Muscle of leg (tissue), 11 donors: Measurements from ENCODE around the gene SC5D. TPM values are rescaled to one million over a fixed set of nuclear protein-coding genes. Genes with fewer than 3 reads are reported as not detected.
A peak's percentile ranks its signal among the peaks of the same experiment; 100 is the strongest.

ENCODE experiments used
- DNase-seq: peaks from one replicate; pipeline ENCODE4 v3.0.0; 2013
- H3K27ac ChIP-seq: one replicate; pipeline ENCODE4 v1.5.1; 2013; ENCODE audit warnings: mild to moderate bottlenecking, low read length, control low read depth
- H3K27me3 ChIP-seq: one replicate; pipeline ENCODE4 v1.6.1; 2013; ENCODE audit warnings: low read length; ENCODE audit not compliant: control insufficient read depth, insufficient read depth
- H3K36me3 ChIP-seq: one replicate; pipeline ENCODE4 v1.6.1; 2013; ENCODE audit warnings: low read length; ENCODE audit not compliant: control insufficient read depth, insufficient read depth
- H3K4me1 ChIP-seq: one replicate; pipeline ENCODE4 v1.6.1; 2013; ENCODE audit warnings: low read length; ENCODE audit not compliant: control insufficient read depth, insufficient read depth
- H3K4me3 ChIP-seq: one replicate; pipeline ENCODE4 v1.5.1; 2013; ENCODE audit warnings: low read length, control low read depth
- H3K9me3 ChIP-seq: replicated peaks from 2 replicates; pipeline ENCODE4 v1.6.1; 2013; ENCODE audit warnings: low read depth, low read length; ENCODE audit not compliant: control insufficient read depth
- WGBS: methylation state at CpG from one replicate; pipeline ENCODE4 v1.1.5; 2013; ENCODE audit warnings: missing lambda C conversion rate; ENCODE audit not compliant: insufficient coverage; 5-methylcytosine and 5-hydroxymethylcytosine counted together
- polyA plus RNA-seq, 8 donors: library from polyadenylated mRNA; unstranded; fragments of 120-200 nt; gene quantifications; one replicate each; pipeline versions ENCODE4 v1.2.1 to v1.2.3, GENCODE V29; 2013; ENCODE audit warnings: inconsistent platforms in 1 of 8, low replicate concordance in 1 of 8; ENCODE audit not compliant: insufficient read length in 8 of 8, insufficient read depth in 1 of 8
- total RNA-seq: library from RNA; stranded (reverse); fragments of 120-200 nt; gene quantifications from one replicate; pipeline ENCODE4 v1.2.4, GENCODE V29; 2013

Gene SC5D
- total and polyA plus RNA-seq, 9 donors, result 15.6 to 38.0 (median 29.4) TPM

DNA sequence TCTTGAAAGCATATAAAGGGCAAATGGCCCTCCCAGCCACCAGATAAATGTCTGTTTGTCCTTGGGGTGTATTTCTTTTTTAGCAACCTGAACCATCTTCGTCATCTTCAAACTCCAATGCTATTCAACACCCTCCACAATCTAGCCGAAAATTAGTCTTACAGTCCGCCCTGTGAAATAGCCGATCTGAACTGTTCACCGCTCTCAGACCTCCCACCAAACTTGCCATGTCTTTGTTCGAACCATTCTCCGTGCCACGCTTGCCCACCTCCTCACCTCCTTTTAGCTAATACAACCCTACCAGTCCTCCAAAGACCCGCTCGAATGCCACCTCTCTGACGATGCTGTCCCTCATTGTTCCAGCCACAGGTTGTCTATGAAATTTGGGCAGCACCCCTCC is 46.0 kb downstream of the SC5D start:
- 98% methylated on average over 11 of the region's 11 CpGs for WGBS
- no peaks in the 10 kb centered on the region for H3K36me3 ChIP-seq

DNA sequence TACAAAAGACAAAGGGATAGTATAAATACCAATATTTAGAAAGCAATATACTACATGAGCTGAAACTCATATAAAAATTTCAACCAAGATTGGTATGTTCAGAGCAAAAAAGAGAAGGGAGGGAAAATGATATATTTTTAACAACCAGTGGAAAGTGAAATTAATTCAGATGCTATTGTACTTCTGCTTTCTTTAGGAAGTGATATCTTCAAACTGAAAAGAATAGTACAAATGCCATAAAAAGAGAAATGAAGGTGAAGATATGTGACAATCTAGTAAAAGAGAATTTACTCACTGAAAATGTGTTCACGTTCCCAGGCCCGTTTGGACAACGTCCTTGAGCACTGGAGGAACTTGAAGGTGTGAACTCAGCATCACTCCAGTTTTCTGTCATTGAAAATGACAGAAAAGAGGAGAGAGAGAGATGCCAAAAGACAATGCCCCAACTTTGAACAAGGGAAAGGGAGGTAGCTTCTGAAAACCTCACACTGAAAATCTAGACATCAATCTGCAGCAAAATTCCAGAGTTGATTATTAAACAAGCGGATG is 47.5 kb downstream of the SC5D start:
- no peak for DNase-seq
- Histone ChIP-seq H3K4me3 (no peak overlapping the region), H3K4me1 (peaks cover 10% of the 10 kb centered on the region), H3K36me3 (no peaks in the 10 kb centered on the region), H3K9me3 (no peaks in the 10 kb centered on the region), H3K27me3 (peaks cover 4% of the 10 kb centered on the region), H3K27ac (no peak overlapping the region)
- no CpG with 5 or more reads among the region's 4 CpGs for WGBS

More for the DNA sequence above, 46.0 kb downstream of the SC5D start:
- Histone ChIP-seq H3K27ac (no peak overlapping the region), H3K4me1 (peaks cover 10% of the 10 kb centered on the region), H3K4me3 (no peak overlapping the region), H3K9me3 (no peaks in the 10 kb centered on the region), H3K27me3 (peaks cover 4% of the 10 kb centered on the region)
- no peak for DNase-seq

DNA sequence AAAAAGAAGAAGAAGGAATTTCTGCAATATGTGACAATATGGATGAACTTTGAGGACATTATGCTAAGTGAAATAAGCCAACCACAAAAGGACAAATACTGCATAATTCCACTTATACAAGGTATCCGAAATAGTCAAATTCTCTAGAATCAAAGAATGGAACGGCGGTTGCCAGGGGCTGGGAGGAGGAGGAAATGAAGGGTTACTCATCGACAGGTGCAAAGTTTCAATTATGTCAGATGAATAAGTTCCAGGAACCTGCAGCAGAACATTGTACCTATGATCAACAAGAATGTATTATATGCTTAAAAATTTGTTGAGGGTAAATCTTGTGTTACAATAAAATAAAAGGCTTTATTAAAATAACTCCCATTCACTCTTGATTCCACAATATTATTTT is 49.0 kb downstream of the SC5D start:
- Histone ChIP-seq H3K9me3 (no peaks in the 10 kb centered on the region), H3K27ac (no peak overlapping the region), H3K4me1 (peaks cover 10% of the 10 kb centered on the region), H3K27me3 (peaks cover 2% of the 10 kb centered on the region), H3K36me3 (no peaks in the 10 kb centered on the region), H3K4me3 (no peak overlapping the region)
- WGBS, result no CpG with 5 or more reads among the region's 4 CpGs
- DNase-seq, result no peak

DNA sequence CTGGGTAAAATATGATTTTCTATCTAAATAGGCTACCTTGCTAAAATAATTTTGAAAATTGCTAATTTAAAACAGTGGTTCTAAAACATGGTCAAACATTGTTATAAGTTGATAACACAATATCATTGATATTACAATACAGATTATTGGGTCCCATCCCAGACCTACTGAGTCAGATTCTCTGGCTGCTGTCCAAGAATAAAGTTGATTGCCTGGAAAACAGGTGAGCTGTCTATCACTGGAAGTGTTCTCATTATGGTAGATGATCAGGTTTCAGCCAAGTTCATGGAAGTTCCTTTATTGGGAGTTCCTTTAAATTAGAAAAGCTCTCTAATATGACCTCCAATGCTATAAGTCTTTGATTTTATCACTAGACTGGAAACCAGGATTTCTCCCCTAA is 52.3 kb downstream of the SC5D start:
- Histone ChIP-seq H3K27ac (no peak overlapping the region), H3K4me1 (peaks cover 17% of the 10 kb centered on the region), H3K27me3 (no peaks in the 10 kb centered on the region), H3K4me3 (no peak overlapping the region), H3K9me3 (no peaks in the 10 kb centered on the region), H3K36me3 (no peaks in the 10 kb centered on the region)
- no peak for DNase-seq

DNA sequence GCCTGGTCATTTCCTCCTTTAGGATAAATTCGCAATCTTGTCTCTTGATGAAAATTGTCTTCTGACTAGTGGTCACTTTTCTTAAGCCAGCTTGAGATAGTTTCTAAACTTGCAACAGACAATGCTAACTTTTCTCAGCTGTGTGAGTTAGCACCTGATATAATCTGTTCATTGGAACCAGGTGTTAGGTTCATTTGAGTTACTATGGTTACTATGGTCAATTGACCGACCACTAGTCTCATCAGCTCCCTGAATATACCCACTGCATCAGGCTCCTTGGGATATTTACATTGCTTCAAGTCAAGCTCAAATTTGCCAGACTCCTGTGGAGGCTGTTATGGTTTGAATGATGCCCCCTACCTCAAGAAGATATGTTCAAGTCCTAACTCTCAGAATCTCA is 54.5 kb downstream of the SC5D start:
- Histone ChIP-seq H3K27me3 (no peaks in the 10 kb centered on the region), H3K36me3 (no peaks in the 10 kb centered on the region), H3K27ac (no peak overlapping the region), H3K4me3 (no peak overlapping the region), H3K4me1 (peaks cover 33% of the 10 kb centered on the region), H3K9me3 (no peaks in the 10 kb centered on the region)
- 100% methylated on average over 1 of the region's 2 CpGs for WGBS
- no peak for DNase-seq

DNA sequence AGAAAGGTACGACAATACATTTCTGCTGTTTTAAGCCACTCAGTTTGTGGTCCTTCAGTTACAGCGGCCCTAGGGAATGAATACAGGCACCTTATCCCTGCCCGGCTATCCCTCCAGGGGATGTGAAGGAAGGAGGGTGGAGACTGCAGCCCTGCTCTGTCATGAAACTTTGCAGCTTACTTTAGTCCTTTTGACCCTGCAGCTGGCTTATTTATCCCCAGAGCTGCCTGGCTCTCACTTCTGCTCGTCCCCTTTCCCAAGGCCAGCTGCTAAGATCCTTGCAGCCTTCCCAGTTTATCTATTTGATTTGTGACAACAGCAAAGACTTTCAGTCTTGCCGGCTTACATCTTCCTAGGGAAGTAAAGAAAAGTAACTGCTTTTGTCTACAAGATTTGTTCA is 55.2 kb downstream of the SC5D start:
- WGBS, result 25% methylated on average over 2 of the region's 5 CpGs
- peak; percentile 81 for DNase-seq
- peak overlapping the region; percentile 49 for H3K27ac ChIP-seq

DNA sequence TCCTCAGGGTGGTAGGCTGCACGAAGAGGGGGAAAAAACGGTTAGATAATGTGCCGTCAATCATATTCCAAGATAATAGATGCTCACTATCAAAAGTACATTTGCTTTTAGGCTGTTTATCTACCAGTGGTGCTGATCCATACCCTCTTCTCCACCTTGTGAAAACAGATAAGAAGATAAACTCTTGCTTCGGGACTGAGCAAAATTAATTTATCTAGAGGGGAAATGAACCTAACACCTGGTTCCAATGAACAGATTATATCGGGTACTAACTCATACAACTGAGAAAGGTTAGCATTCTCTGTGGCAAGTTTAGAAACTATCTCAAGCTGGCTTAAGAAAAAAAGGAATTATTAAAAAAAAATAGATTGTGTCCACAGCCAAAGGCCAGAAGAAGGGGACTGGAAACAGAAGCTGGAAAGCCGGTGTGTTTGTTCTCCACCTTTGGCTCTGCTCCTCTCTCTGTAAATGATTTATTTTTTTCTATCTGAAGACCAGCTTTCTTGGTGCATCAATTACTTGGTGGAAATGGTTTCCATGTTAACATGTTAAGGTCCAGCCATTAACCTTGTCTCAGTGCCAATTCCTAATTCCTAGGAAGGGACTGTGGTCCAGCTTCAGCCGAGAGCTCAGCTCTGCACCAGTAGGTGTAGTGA is 55.8 kb downstream of the SC5D start:
- H3K36me3 ChIP-seq, result no peaks in the 10 kb centered on the region
- no peak overlapping the region for H3K4me3 ChIP-seq
- DNase-seq, result no peak
- H3K27me3 ChIP-seq, result no peaks in the 10 kb centered on the region
- no peaks in the 10 kb centered on the region for H3K9me3 ChIP-seq
- WGBS, result 50% methylated on average over 2 of the region's 7 CpGs
- H3K4me1 ChIP-seq, result peaks cover 45% of the 10 kb centered on the region
- no peak overlapping the region for H3K27ac ChIP-seq

More for the DNA sequence above, 55.2 kb downstream of the SC5D start:
- H3K4me3 ChIP-seq, result no peak overlapping the region
- H3K36me3 ChIP-seq, result no peaks in the 10 kb centered on the region
- H3K9me3 ChIP-seq, result no peaks in the 10 kb centered on the region
- no peaks in the 10 kb centered on the region for H3K27me3 ChIP-seq
- H3K4me1 ChIP-seq, result peaks cover 40% of the 10 kb centered on the region

DNA sequence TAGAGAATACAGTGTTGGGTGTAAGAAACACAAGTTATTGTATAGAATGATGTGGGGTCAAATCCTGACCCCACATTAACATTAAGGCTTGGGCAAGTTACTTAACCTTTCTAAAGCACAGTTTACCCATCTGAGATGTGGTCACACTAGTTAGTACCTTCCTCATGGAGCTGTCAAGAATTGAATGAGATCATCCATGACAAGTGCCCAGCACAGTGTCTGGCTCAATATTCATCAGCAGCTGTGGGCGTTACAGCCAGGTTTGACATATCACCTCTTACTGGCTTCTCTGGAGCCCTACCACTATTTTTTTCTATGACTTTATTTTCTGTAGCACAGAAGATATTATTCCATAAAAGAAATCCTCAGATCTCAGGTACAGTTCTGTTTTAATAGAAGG is 57.2 kb downstream of the SC5D start:
- no peak for DNase-seq
- H3K27me3 ChIP-seq, result no peaks in the 10 kb centered on the region
- H3K9me3 ChIP-seq, result no peaks in the 10 kb centered on the region
- H3K27ac ChIP-seq, result no peak overlapping the region
- no peaks in the 10 kb centered on the region for H3K36me3 ChIP-seq
- H3K4me1 ChIP-seq, result peaks cover 45% of the 10 kb centered on the region
- H3K4me3 ChIP-seq, result no peak overlapping the region
- no CpG with 5 or more reads among the region's 1 CpG for WGBS

DNA sequence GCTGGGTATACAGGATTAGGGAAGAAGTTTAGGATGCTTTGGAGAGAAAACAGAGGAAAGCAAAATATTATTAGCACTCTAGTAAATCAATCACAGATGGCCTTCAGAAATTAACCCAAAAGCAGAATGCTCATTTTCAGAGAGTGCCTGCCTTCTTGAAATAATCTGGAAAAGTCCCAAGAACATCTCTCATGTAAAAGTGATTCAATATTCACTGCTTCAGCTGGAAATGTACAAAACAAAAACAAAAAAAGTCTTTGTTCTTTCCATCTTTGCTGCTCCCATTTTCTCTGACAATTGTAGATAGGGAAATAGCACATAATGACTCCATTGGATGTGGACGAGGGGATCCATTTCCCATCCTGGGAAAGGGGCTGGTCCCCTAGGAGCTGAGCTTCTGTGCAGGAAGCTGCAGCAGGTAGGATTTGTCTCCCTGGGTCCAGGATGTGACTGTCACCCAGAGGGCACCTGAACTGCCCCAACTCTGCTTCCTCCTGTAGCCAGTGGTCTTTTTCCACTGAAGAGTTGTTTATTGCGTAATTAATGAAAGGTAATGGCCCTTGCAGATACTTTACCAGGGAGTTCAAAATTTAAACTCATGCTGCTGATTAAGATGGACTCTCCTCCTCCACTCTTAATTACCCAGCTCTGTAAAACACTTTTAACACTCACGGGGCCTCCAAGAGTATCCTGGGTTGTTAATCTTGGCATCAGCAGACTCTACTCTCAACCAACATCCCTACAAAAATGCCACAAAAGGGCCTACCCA is 57.9 kb downstream of the SC5D start:
- no peaks in the 10 kb centered on the region for H3K9me3 ChIP-seq
- no peak overlapping the region for H3K4me3 ChIP-seq
- WGBS, result 14% methylated on average over 2 of the region's 3 CpGs
- no peaks in the 10 kb centered on the region for H3K27me3 ChIP-seq
- H3K27ac ChIP-seq, result peak overlapping the region; percentile 2
- no peaks in the 10 kb centered on the region for H3K36me3 ChIP-seq
- peak; percentile 31 for DNase-seq
- H3K4me1 ChIP-seq, result peaks cover 45% of the 10 kb centered on the region

DNA sequence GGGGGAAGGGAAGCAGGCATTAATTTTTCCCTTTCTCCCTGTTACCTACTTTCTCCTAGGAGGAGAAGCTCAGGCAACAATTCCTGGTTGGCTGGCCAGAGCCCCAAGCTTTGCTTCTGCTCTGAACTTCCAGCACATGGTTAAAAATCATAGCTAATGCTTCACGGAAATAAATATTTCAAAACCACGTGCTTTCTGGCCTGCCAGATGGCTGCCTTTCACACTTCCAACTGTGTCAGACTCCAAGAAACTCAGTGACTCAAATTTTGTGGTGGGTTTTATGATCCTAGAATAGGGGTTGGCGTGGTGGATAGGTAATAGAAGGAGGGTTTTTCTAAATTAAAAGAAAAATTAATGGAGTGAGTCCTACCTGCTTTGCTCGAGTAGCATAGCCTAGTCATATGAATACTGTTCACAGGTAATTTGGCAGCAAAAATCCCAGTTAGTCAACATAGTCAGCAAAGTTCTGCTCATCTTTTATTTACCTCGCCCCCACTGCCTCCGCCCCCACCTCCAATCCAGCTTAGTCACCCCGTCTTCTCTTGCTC is 58.6 kb downstream of the SC5D start:
- DNase-seq, result peak; percentile 79
- no peaks in the 10 kb centered on the region for H3K9me3 ChIP-seq
- 71% methylated on average over 5 of the region's 7 CpGs for WGBS

More for the DNA sequence above, 58.6 kb downstream of the SC5D start:
- peak overlapping the region; percentile 2 for H3K27ac ChIP-seq
- H3K27me3 ChIP-seq, result no peaks in the 10 kb centered on the region
- H3K4me3 ChIP-seq, result no peak overlapping the region
- H3K36me3 ChIP-seq, result no peaks in the 10 kb centered on the region
- H3K4me1 ChIP-seq, result peaks cover 45% of the 10 kb centered on the region
